PFSK-1 (cell line): ENCODE data around the gene DBF4B.

ENCODE experiments used
- FOXP2 ChIP-seq: optimal IDR thresholded peaks from 2 replicates; pipeline ENCODE3; 2011; ENCODE audit warnings: borderline replicate concordance, control low read depth, inconsistent platforms; ENCODE audit not compliant: insufficient read depth; ENCODE audit errors: extremely low read length, extremely low read depth
- POLR2AphosphoS5 ChIP-seq: IDR thresholded peaks from 2 replicates; pipeline ENCODE4 v1.6.1; 2012; ENCODE audit warnings: low read depth, mild to moderate bottlenecking, control low read depth, low read length, moderate library complexity
- REST ChIP-seq, 2 experiments: IDR thresholded peaks; 2 replicates each; pipeline versions ENCODE4 v1.6.1 to v1.8.0; 2011 to 2012; ENCODE audit warnings: low read depth in 2 of 2, low read length in 2 of 2, control low read depth in 1 of 2, inconsistent platforms in 1 of 2, mild to moderate bottlenecking in 1 of 2, moderate library complexity in 1 of 2; ENCODE audit not compliant: insufficient read depth in 1 of 2
- SIN3A ChIP-seq: IDR thresholded peaks from 2 replicates; pipeline ENCODE4 v1.6.1; 2012; ENCODE audit warnings: mild to moderate bottlenecking, low read length, moderate library complexity, borderline replicate concordance; ENCODE audit not compliant: insufficient read depth
- TAF1 ChIP-seq: IDR thresholded peaks from 2 replicates; pipeline ENCODE4 v1.6.1; 2012; ENCODE audit warnings: low read length, control low read depth, borderline replicate concordance; ENCODE audit not compliant: insufficient read depth

GRCh38 chr17:44794851-44795413 is 86.5 kb downstream of the DBF4B start:
- TF ChIP-seq TAF1 (peak; percentile 58; the same call in 1 of the 2 replicates), POLR2AphosphoS5 (no peak; the same call in 1 of the 2 replicates), REST (IDR thresholded peaks at IDR 0.05; ENCODE audit: insufficient read depth in 1 of 2, low read depth in 2 of 2, low read length in 2 of 2) (no peak), SIN3A (no peak), FOXP2 (peak; percentile 11)
